HUES48 (cell line): ENCODE results near the gene ARMC9.
A peak's percentile ranks its signal among the peaks of the same experiment; 100 is the strongest.

ENCODE experiments used
- H3K27ac ChIP-seq: one replicate; pipeline ENCODE4 v1.7.0; 2013; ENCODE audit warnings: low read depth, low read length, inconsistent platforms
- H3K27me3 ChIP-seq: 2 replicates; pipeline ENCODE4 v1.6.1; 2013; ENCODE audit warnings: mild to moderate bottlenecking, low read length; ENCODE audit not compliant: control insufficient read depth, insufficient read depth
- H3K36me3 ChIP-seq: 2 replicates; pipeline ENCODE4 v1.6.1; 2013; ENCODE audit warnings: low read length; ENCODE audit not compliant: control insufficient read depth, insufficient read depth
- H3K4me1 ChIP-seq: 2 replicates; pipeline ENCODE4 v1.6.1; 2013; ENCODE audit warnings: mild to moderate bottlenecking, low read length; ENCODE audit not compliant: control insufficient read depth, insufficient read depth
- H3K4me3 ChIP-seq: 2 replicates; pipeline ENCODE4 v1.5.1; 2013; ENCODE audit warnings: mild to moderate bottlenecking, low read depth, low read length
- H3K9ac ChIP-seq: 2 replicates; pipeline ENCODE4 v1.6.1; 2013; ENCODE audit warnings: mild to moderate bottlenecking, low read depth, low read length, moderate library complexity
- H3K9me3 ChIP-seq: 2 replicates; pipeline ENCODE4 v1.6.1; 2013; ENCODE audit warnings: low read length; ENCODE audit not compliant: control insufficient read depth, insufficient read depth

ARMC9 gene, protein sequence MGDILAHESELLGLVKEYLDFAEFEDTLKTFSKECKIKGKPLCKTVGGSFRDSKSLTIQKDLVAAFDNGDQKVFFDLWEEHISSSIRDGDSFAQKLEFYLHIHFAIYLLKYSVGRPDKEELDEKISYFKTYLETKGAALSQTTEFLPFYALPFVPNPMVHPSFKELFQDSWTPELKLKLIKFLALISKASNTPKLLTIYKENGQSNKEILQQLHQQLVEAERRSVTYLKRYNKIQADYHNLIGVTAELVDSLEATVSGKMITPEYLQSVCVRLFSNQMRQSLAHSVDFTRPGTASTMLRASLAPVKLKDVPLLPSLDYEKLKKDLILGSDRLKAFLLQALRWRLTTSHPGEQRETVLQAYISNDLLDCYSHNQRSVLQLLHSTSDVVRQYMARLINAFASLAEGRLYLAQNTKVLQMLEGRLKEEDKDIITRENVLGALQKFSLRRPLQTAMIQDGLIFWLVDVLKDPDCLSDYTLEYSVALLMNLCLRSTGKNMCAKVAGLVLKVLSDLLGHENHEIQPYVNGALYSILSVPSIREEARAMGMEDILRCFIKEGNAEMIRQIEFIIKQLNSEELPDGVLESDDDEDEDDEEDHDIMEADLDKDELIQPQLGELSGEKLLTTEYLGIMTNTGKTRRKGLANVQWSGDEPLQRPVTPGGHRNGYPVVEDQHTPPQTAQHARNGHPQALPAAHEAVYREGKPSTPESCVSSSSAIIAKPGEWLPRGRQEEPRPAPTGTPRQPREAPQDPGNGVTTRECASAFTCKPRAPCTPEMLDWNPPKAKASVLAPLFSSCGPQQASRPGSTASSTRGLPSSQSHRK

GRCh38 chr2:231198291-231199173 is at the start of gene ARMC9:
ARMC9 (plus strand) TSS chr2:231198631; CDS start chr2:231206239, 7,608 bp downstream.
- Histone ChIP-seq H3K27ac (peak within 1 kb of the TSS; percentile 72), H3K36me3 (0 out of 2 replicates have a peak, but pooled peaks cover 3% of the 10 kb centered on the region), H3K4me3 (peak within 1 kb of the TSS; percentile 100), H3K27me3 (no peaks in the 10 kb centered on the region), H3K4me1 (peaks cover 9% of the 10 kb centered on the region; the same call in 1 of the 2 replicates), H3K9ac (peak within 1 kb of the TSS; percentile 74), H3K9me3 (peaks cover 5% of the 10 kb centered on the region)

GRCh38 chr2:231152800-231153557 is 45.5 kb upstream of the ARMC9 start:
- Histone ChIP-seq H3K4me3 (no peak overlapping the region), H3K9ac (no peak overlapping the region), H3K27me3 (no peaks in the 10 kb centered on the region), H3K36me3 (peaks cover 70% of the 10 kb centered on the region), H3K4me1 (no peaks in the 10 kb centered on the region), H3K27ac (no peak overlapping the region), H3K9me3 (no peaks in the 10 kb centered on the region)

- no peaks in the 10 kb centered on the region for H3K27me3 ChIP-seq
- no peak overlapping the region for H3K27ac ChIP-seq
- no peaks in the 10 kb centered on the region for H3K9me3 ChIP-seq
- peaks cover 56% of the 10 kb centered on the region for H3K36me3 ChIP-seq
- no peak overlapping the region for H3K4me3 ChIP-seq
- peaks cover 28% of the 10 kb centered on the region for H3K4me1 ChIP-seq
- H3K9ac ChIP-seq, result no peak overlapping the region
Measured at GRCh38 chr2:231159306-231159705, 39.1 kb upstream of the ARMC9 start.

DNA sequence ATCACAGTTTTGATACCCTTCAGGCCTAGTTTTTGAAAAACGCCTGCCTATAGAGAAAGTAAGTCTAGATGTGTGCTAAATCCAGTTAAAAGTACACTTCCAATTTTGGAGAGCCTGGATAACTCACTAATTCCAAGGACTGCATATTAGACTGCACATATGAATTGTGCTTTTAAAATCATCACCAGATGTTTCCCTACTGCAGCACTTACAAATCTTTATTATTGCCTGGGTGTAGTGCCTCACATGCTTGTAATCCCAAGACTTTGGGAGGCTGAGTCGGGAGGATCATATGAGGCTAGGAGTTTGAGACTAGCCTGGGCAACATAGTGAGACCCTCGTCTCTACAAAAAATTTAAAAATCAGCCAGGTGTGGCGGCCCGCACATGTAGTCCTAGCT is 37.7 kb upstream of the ARMC9 start:
- Histone ChIP-seq H3K36me3 (peaks cover 59% of the 10 kb centered on the region), H3K9me3 (no peaks in the 10 kb centered on the region), H3K27me3 (no peaks in the 10 kb centered on the region), H3K27ac (no peak overlapping the region), H3K9ac (no peak overlapping the region), H3K4me3 (no peak overlapping the region), H3K4me1 (peaks cover 29% of the 10 kb centered on the region)

DNA sequence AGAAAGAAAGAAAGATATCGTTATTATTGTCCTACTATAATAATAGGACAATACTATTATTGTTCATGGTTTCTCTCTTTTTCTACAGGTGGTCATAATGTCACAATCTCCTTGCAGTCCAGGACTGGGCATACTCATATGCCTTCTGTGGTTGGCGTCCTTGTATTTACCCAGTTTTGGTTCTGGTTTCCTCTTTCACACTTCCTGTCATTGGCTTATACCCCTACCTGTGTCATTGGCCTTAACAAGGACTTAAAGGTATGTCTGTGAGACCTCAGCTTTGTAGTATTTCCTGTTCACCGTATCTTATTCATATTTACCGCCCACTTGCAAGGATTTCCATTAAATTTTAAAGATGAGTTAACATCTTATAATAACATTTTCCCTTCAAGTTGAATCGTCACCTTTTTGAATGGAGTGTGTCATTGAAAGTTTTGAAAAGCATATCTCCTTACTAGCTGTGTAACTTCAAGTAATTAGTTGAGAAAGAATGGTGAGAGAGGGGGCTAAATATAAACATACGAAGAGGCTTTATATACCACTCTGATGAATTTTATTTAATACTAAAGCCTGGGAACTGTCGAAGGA is 37.1 kb upstream of the ARMC9 start:
- Histone ChIP-seq H3K4me1 (peaks cover 29% of the 10 kb centered on the region), H3K27ac (no peak overlapping the region), H3K9me3 (no peaks in the 10 kb centered on the region), H3K9ac (no peak overlapping the region), H3K36me3 (peaks cover 59% of the 10 kb centered on the region), H3K27me3 (no peaks in the 10 kb centered on the region), H3K4me3 (no peak overlapping the region)

GRCh38 chr2:231161877-231162329 is 36.5 kb upstream of the ARMC9 start:
- Histone ChIP-seq H3K36me3 (peaks cover 61% of the 10 kb centered on the region), H3K4me3 (no peak overlapping the region), H3K27ac (no peak overlapping the region), H3K9me3 (no peaks in the 10 kb centered on the region), H3K4me1 (peaks cover 29% of the 10 kb centered on the region), H3K27me3 (no peaks in the 10 kb centered on the region), H3K9ac (no peak overlapping the region)

DNA sequence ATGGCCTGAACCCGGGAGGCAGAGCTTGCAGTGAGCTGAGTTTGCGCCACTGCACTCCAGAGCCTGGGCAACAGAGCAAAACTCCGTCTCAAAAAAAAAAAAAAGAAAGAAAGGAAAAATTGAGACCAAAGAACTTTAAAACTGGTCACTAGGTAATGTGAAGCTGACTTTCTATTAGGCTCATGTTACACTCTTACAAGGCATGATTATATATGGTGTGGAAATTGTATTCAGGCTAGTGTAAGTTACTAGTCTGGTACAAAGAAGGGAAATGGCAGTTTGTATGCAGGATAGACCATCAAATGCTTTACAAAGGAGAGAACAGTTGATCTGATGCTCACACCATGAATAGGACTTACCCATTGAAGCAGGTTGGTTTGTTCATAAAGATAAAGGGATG is 35.4 kb upstream of the ARMC9 start:
- Histone ChIP-seq H3K9me3 (no peaks in the 10 kb centered on the region), H3K27ac (no peak overlapping the region), H3K36me3 (peaks cover 68% of the 10 kb centered on the region), H3K4me1 (peaks cover 29% of the 10 kb centered on the region), H3K4me3 (no peak overlapping the region), H3K9ac (no peak overlapping the region), H3K27me3 (no peaks in the 10 kb centered on the region)

- H3K27ac ChIP-seq, result peak overlapping the region; percentile 1
- peak overlapping the region; percentile 4; the same call in 1 of the 2 replicates for H3K4me3 ChIP-seq
- peaks cover 29% of the 10 kb centered on the region for H3K4me1 ChIP-seq
- H3K9me3 ChIP-seq, result no peaks in the 10 kb centered on the region
- H3K27me3 ChIP-seq, result no peaks in the 10 kb centered on the region
- H3K36me3 ChIP-seq, result peaks cover 73% of the 10 kb centered on the region
- H3K9ac ChIP-seq, result no peak overlapping the region; the same call in 1 of the 2 replicates
Measured at GRCh38 chr2:231163414-231164095, 34.9 kb upstream of the ARMC9 start.

- Histone ChIP-seq H3K9me3 (no peaks in the 10 kb centered on the region), H3K4me1 (peaks cover 15% of the 10 kb centered on the region), H3K9ac (no peak overlapping the region), H3K27me3 (no peaks in the 10 kb centered on the region), H3K27ac (no peak overlapping the region), H3K36me3 (peaks cover 95% of the 10 kb centered on the region), H3K4me3 (no peak overlapping the region)
Measured at GRCh38 chr2:231167745-231168459, 30.5 kb upstream of the ARMC9 start.
